IMR-90 (cell line): Measurements from ENCODE around the gene ODAM. TPM values are rescaled to one million over a fixed set of nuclear protein-coding genes. Genes with fewer than 3 reads are reported as not detected.

Experiments used
- ATAC-seq: fragments of 200-7000 bp; cut with Tn5 transposase; 2 replicates; pipeline ENCODE4 v1.9.1; 2020; ENCODE audit warnings: low read depth, mild to moderate bottlenecking, moderate library complexity
- BruUV-seq: library from RNA; stranded (reverse); fragments of 400-500 nt; replicated peaks from 2 replicates; lab custom pipeline; 2021; lab: Mats Ljungman, UMichigan
- CTCF ChIA-PET: fragments of 300-600 bp; formaldehyde crosslinking; extraction: SDS; loops from one replicate; lab custom pipeline; 2021; ENCODE audit warnings: antibody characterized with exemption; lab: Yijun Ruan, JAX
- POLR2A ChIA-PET: fragments of 300-600 bp; sonication (Branson Sonifier 250); formaldehyde crosslinking; loops from one replicate; lab custom pipeline; 2022; ENCODE audit warnings: antibody characterized with exemption; ENCODE audit not compliant: unreplicated experiment; lab: Charles Lee
- DNase-seq: peaks from one replicate; pipeline ENCODE4 v3.0.0; 2013
- H2AFZ ChIP-seq: replicated peaks from 2 replicates; pipeline ENCODE3; 2013; ENCODE audit warnings: low read length, mild to moderate bottlenecking; ENCODE audit not compliant: poor library complexity
- H2AK5ac ChIP-seq: 2 replicates; pipeline ENCODE4 v1.6.1; 2013; ENCODE audit warnings: low read depth, low read length, inconsistent platforms
- H2AK9ac ChIP-seq: replicated peaks from 2 replicates; pipeline ENCODE3; 2013; ENCODE audit warnings: mild to moderate bottlenecking, low read depth, low read length, moderate library complexity; ENCODE audit not compliant: poor library complexity
- H2BK120ac ChIP-seq: 2 replicates; pipeline ENCODE4 v1.6.1; 2013; ENCODE audit warnings: low read depth, low read length, inconsistent platforms
- H2BK15ac ChIP-seq: 3 replicates; pipeline ENCODE4 v1.6.1; 2013; ENCODE audit warnings: low read depth, low read length, inconsistent platforms
- H2BK20ac ChIP-seq: 2 replicates; pipeline ENCODE4 v1.6.1; 2013; ENCODE audit warnings: low read depth, mild to moderate bottlenecking, inconsistent platforms, low read length, moderate library complexity
- H2BK5ac ChIP-seq: 2 replicates; pipeline ENCODE4 v1.6.1; 2013; ENCODE audit warnings: mild to moderate bottlenecking, low read depth, low read length, inconsistent platforms; ENCODE audit not compliant: poor library complexity, severe bottlenecking
- H3K14ac ChIP-seq: replicated peaks from 2 replicates; pipeline ENCODE4 v1.6.1; 2013; ENCODE audit warnings: low read depth, low read length, inconsistent platforms
- H3K18ac ChIP-seq: 2 replicates; pipeline ENCODE4 v1.6.1; 2013; ENCODE audit warnings: low read depth, low read length, control low read depth
- H3K23ac ChIP-seq: 2 replicates; pipeline ENCODE4 v1.6.1; 2013; ENCODE audit warnings: low read depth, low read length, inconsistent platforms
- H3K27ac ChIP-seq: 2 replicates; pipeline ENCODE4 v1.5.1; 2013; ENCODE audit warnings: mild to moderate bottlenecking, control low read depth, low read length; ENCODE audit not compliant: insufficient read depth
- H3K27me3 ChIP-seq: 2 replicates; pipeline ENCODE4 v1.6.1; 2013; ENCODE audit warnings: low read length; ENCODE audit not compliant: control insufficient read depth, insufficient read depth
- H3K36me3 ChIP-seq: 2 replicates; pipeline ENCODE4 v1.6.1; 2013; ENCODE audit warnings: low read length, mixed read lengths; ENCODE audit not compliant: control insufficient read depth, insufficient read depth
- H3K4ac ChIP-seq: 2 replicates; pipeline ENCODE4 v1.6.1; 2013; ENCODE audit warnings: low read depth, low read length, inconsistent platforms
- H3K4me1 ChIP-seq: 2 replicates; pipeline ENCODE4 v1.6.1; 2013; ENCODE audit warnings: low read length, mixed read lengths; ENCODE audit not compliant: control insufficient read depth, insufficient read depth
- H3K4me2 ChIP-seq: 2 replicates; pipeline ENCODE4 v1.6.1; 2013; ENCODE audit warnings: low read depth, mild to moderate bottlenecking, control low read depth, low read length, moderate library complexity
- H3K4me3 ChIP-seq: 2 replicates; pipeline ENCODE4 v1.5.1; 2013; ENCODE audit warnings: low read depth, mild to moderate bottlenecking, control low read depth, low read length, moderate library complexity; ENCODE audit not compliant: insufficient read depth
- H3K56ac ChIP-seq: 2 replicates; pipeline ENCODE4 v1.6.1; 2013; ENCODE audit warnings: low read length, inconsistent platforms; ENCODE audit not compliant: insufficient read depth; ENCODE audit errors: extremely low read depth
- H3K79me1 ChIP-seq, 2 experiments: 2 replicates each; pipeline ENCODE4 v1.6.1; 2013; ENCODE audit warnings: low read length in 2 of 2, inconsistent platforms in 1 of 2, low read depth in 1 of 2
- H3K9ac ChIP-seq: 2 replicates; pipeline ENCODE4 v1.6.1; 2013; ENCODE audit warnings: low read depth, low read length, control low read depth
- H3K9me1 ChIP-seq: 2 replicates; pipeline ENCODE4 v1.6.1; 2013; ENCODE audit warnings: low read length, inconsistent platforms; ENCODE audit not compliant: insufficient read depth
- H3K9me3 ChIP-seq: 2 replicates; pipeline ENCODE4 v1.6.1; 2013; ENCODE audit warnings: low read length; ENCODE audit not compliant: control insufficient read depth, insufficient read depth
- H4K20me1 ChIP-seq: 2 replicates; pipeline ENCODE4 v1.6.1; 2013; ENCODE audit warnings: low read length, inconsistent platforms; ENCODE audit not compliant: insufficient read depth
- H4K5ac ChIP-seq: 2 replicates; pipeline ENCODE4 v1.6.1; 2013; ENCODE audit warnings: mild to moderate bottlenecking, low read depth, low read length, control low read depth
- H4K8ac ChIP-seq, 2 experiments: 2 replicates each; pipeline ENCODE4 v1.6.1; 2013; ENCODE audit warnings: low read depth in 2 of 2, low read length in 2 of 2, control low read depth in 1 of 2, inconsistent platforms in 1 of 2
- H4K91ac ChIP-seq: 2 replicates; pipeline ENCODE4 v1.6.1; 2013; ENCODE audit warnings: low read depth, low read length, inconsistent platforms; ENCODE audit not compliant: insufficient read depth
- BHLHE40 ChIP-seq: fragments of 150-350 bp; IDR thresholded peaks from 2 replicates; pipeline ENCODE4 v1.6.1; 2016; ENCODE audit warnings: mild to moderate bottlenecking, low read depth, low read length
- CEBPB ChIP-seq: IDR thresholded peaks from 2 replicates; pipeline ENCODE4 v1.6.1; 2012; ENCODE audit warnings: low read depth, low read length, improper control_type of control experiment
- CHD1 ChIP-seq: IDR thresholded peaks from 2 replicates; pipeline ENCODE4 v1.6.1; 2012; ENCODE audit warnings: low read depth, low read length, improper control_type of control experiment
- CTCF ChIP-seq: conservative IDR thresholded peaks from 2 replicates; pipeline ENCODE4 v1.5.1; 2012; ENCODE audit warnings: mild to moderate bottlenecking, low read depth, low read length, improper control_type of control experiment
- FOS ChIP-seq: fragments of 150-350 bp; IDR thresholded peaks from 2 replicates; pipeline ENCODE4 v1.6.1; 2016; ENCODE audit warnings: low read depth, low read length
- MAFK ChIP-seq: IDR thresholded peaks from 2 replicates; pipeline ENCODE4 v1.6.1; 2012; ENCODE audit warnings: low read depth, low read length, improper control_type of control experiment
- MAZ ChIP-seq: IDR thresholded peaks from 2 replicates; pipeline ENCODE4 v1.6.1; 2012; ENCODE audit warnings: low read depth, mild to moderate bottlenecking, low read length, improper control_type of control experiment, moderate library complexity, borderline replicate concordance
- MXI1 ChIP-seq: IDR thresholded peaks from 2 replicates; pipeline ENCODE4 v1.6.1; 2012; ENCODE audit warnings: low read depth, mild to moderate bottlenecking, low read length, moderate library complexity, borderline replicate concordance
- NFE2L2 ChIP-seq: fragments of 150-350 bp; IDR thresholded peaks from 2 replicates; pipeline ENCODE4 v1.6.1; 2016; ENCODE audit warnings: low read depth, mild to moderate bottlenecking, low read length
- POLR2A ChIP-seq: IDR thresholded peaks from 2 replicates; pipeline ENCODE4 v1.6.1; 2012; ENCODE audit warnings: mild to moderate bottlenecking, low read depth, low read length
- RAD21 ChIP-seq: IDR thresholded peaks from 2 replicates; pipeline ENCODE4 v1.6.1; 2012; ENCODE audit warnings: low read length, improper control_type of control experiment
- RCOR1 ChIP-seq: IDR thresholded peaks from 2 replicates; pipeline ENCODE4 v1.6.1; 2012; ENCODE audit warnings: mild to moderate bottlenecking, low read length, improper control_type of control experiment; ENCODE audit not compliant: insufficient replicate concordance
- RFX5 ChIP-seq: IDR thresholded peaks from 2 replicates; pipeline ENCODE4 v1.8.0; 2012; ENCODE audit warnings: low read depth, mild to moderate bottlenecking, low read length, moderate library complexity
- SMC3 ChIP-seq: fragments of 150-350 bp; IDR thresholded peaks from 2 replicates; pipeline ENCODE4 v1.6.1; 2016; ENCODE audit warnings: low read depth, mild to moderate bottlenecking, antibody characterized with exemption, low read length, moderate library complexity
- USF2 ChIP-seq: fragments of 150-350 bp; IDR thresholded peaks from 2 replicates; pipeline ENCODE4 v1.6.1; 2017; ENCODE audit warnings: mild to moderate bottlenecking, antibody characterized with exemption, low read length, low read depth
- WGBS, 2 experiments: methylation state at CpG; one replicate each; pipeline versions ENCODE4 v1.1.5 to v1.1.7; 2013; ENCODE audit warnings: missing lambda C conversion rate in 2 of 2; ENCODE audit not compliant: insufficient read length in 1 of 2; ENCODE audit errors: extremely low coverage in 2 of 2; 5-methylcytosine and 5-hydroxymethylcytosine counted together
- dilution Hi-C: fragments of 300-500 bp; cut with HindIII; formaldehyde crosslinking; loops from one replicate; pipeline ENCODE4 v1.14.3; 2018; ENCODE audit warnings: low sequenced_read_pairs; ENCODE audit not compliant: unreplicated experiment
- in situ Hi-C: fragments of 300-500 bp; cut with MboI; formaldehyde crosslinking; loops from 3 replicates; pipeline ENCODE4 v1.14.3; 2019; ENCODE audit warnings: low sequenced_read_pairs, inconsistent platforms, mixed read lengths
- intact Hi-C: fragments of 100-400 bp; cut with micrococcal nuclease; formaldehyde crosslinking; loops from 2 replicates; pipeline ENCODE4 v1.10.0; 2022
- polyA plus RNA-seq, 3 experiments: library from polyadenylated mRNA; depleted of rRNA; stranded (reverse); fragments of >200 nt; gene quantifications; 2 replicates each; pipeline ENCODE4 v1.2.3, GENCODE V29; 2012; ENCODE audit warnings: low replicate concordance in 1 of 3
- total RNA-seq: library from RNA; depleted of rRNA; stranded (reverse); fragments of >200 nt; gene quantifications from 2 replicates; pipeline ENCODE4 v1.2.3, GENCODE V29; 2012
- TF ChIP-seq, protein P1 (sequence below): fragments of 150-350 bp; IDR thresholded peaks from 2 replicates; pipeline ENCODE4 v1.6.1; 2016; ENCODE audit warnings: low read depth, mild to moderate bottlenecking, low read length, moderate library complexity, borderline replicate concordance

ODAM gene
- total and polyA plus RNA-seq, 2 of the 4 experiments (the other 2 are of a cell fraction): not detected

GRCh38 chr4:70191647-70192046 is 3.9 kb upstream of the ODAM start:
- Histone ChIP-seq H4K20me1 (no peaks in the 10 kb centered on the region), H3K18ac (no peak overlapping the region), H4K8ac (no peak overlapping the region), H2BK120ac (no peak overlapping the region), H3K23ac (no peak overlapping the region), H3K4me2 (no peak overlapping the region), H3K56ac (no peak overlapping the region), H3K14ac (no peak overlapping the region), H2BK20ac (no peak overlapping the region), H3K9ac (no peak overlapping the region), H2AK9ac (no peak overlapping the region), H3K4me3 (no peak overlapping the region), H2BK15ac (no peak overlapping the region), H2AFZ (no peak overlapping the region), H3K27me3 (no peaks in the 10 kb centered on the region), H3K4ac (no peak overlapping the region), H4K91ac (no peak overlapping the region), H4K5ac (no peak overlapping the region), H3K79me1 (no peaks in the 10 kb centered on the region), H3K27ac (no peak overlapping the region), H3K4me1 (no peaks in the 10 kb centered on the region), H2AK5ac (no peak overlapping the region), H3K9me1 (no peaks in the 10 kb centered on the region), H3K9me3 (no peaks in the 10 kb centered on the region), H3K36me3 (no peaks in the 10 kb centered on the region), H2BK5ac (no peak overlapping the region)
- ATAC-seq (no peak), DNase-seq (no peak)
- no CpG with 5 or more reads among the region's 1 CpG for WGBS, 2 experiments
- ChIA-PET CTCF (no interaction called here), POLR2A (no interaction called here)
- no TSS peak for BruUV-seq
- TF ChIP-seq, protein P1, sequence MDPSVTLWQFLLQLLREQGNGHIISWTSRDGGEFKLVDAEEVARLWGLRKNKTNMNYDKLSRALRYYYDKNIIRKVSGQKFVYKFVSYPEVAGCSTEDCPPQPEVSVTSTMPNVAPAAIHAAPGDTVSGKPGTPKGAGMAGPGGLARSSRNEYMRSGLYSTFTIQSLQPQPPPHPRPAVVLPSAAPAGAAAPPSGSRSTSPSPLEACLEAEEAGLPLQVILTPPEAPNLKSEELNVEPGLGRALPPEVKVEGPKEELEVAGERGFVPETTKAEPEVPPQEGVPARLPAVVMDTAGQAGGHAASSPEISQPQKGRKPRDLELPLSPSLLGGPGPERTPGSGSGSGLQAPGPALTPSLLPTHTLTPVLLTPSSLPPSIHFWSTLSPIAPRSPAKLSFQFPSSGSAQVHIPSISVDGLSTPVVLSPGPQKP: no peak
- no peak for TF ChIP-seq SMC3
- no peak for TF ChIP-seq POLR2A
- no peak for TF ChIP-seq RAD21
- no peak for TF ChIP-seq BHLHE40
- no peak for TF ChIP-seq FOS
- no peak for TF ChIP-seq CEBPB
- TF ChIP-seq RFX5: no peak
- TF ChIP-seq NFE2L2: no peak
- no peak for TF ChIP-seq MXI1
- no peak for TF ChIP-seq USF2
- no peak for TF ChIP-seq CTCF
- no peak for TF ChIP-seq RCOR1
- no peak for TF ChIP-seq CHD1
- no peak for TF ChIP-seq MAZ
- TF ChIP-seq MAFK: no peak
- intact Hi-C loops (no loop called here), dilution Hi-C loops (no loop called here), in situ Hi-C loops (no loop called here)
